Ovary (tissue), 3 donors: ENCODE results near the gene UTP20.

Experiments used
- CTCF ChIP-seq, 3 donors: fragments of 450-650 bp in 2 of 3; fragments of 200-600 bp in 1 of 3; IDR thresholded peaks; one replicate each; pipeline versions ENCODE4 v1.5.1 to v1.8.0; 2016 to 2022; ENCODE audit warnings: antibody characterized with exemption in 3 of 3, mild to moderate bottlenecking in 1 of 3
- EP300 ChIP-seq: sonication (generic); formaldehyde crosslinking; IDR thresholded peaks from one replicate; pipeline ENCODE4 v1.6.1; 2017; ENCODE audit warnings: antibody characterized with exemption
- POLR2A ChIP-seq: fragments of 450-650 bp; IDR thresholded peaks from one replicate; pipeline ENCODE4 v1.6.1; 2017; ENCODE audit warnings: antibody characterized with exemption, mild to moderate bottlenecking, moderate library complexity
- donor health status: DM: no; HTN: no; CAD: no.

DNA sequence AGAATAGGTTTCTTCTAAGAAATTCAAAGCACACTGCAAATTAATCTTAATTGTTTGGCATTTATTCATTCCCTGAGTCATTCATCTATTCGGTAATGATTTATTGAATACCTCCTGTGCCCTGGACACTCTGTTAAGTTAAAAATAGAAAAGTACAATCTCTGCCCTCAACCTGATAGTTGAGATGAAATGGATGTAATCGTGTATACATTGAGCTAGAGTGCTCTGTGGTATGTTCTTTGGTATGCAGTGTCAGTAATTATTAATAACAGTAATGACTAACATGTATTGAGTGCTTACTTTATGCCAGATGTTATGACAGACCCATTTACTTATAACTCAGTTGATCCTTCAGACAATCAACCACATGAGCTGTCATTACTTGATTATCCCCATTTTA lies 47.6 kb downstream of the UTP20 start:
- TF ChIP-seq CTCF (IDR thresholded peaks at IDR 0.05) (no peak), EP300 (no peak), POLR2A (no peak)
